HepG2 (cell line): ENCODE measurements around the gene CDK15.

Source experiments
- ATF2 ChIP-seq: sonication (generic); formaldehyde crosslinking; IDR thresholded peaks from 2 replicates; pipeline ENCODE4 v1.4.0; 2020; ENCODE audit warnings: missing genetic modification reagents
- CHD4 ChIP-seq: fragments of 200-600 bp; sonication (generic); IDR thresholded peaks from 2 replicates; pipeline ENCODE4 v1.7.0; 2017; ENCODE audit warnings: mild to moderate bottlenecking, low read length, borderline replicate concordance
- CREB1 ChIP-seq, 2 experiments: fragments of 450-650 bp in 1 of 2; IDR thresholded peaks; 2 replicates each; pipeline ENCODE4 v1.6.1; 2016 to 2017; ENCODE audit warnings: control low read depth in 1 of 2, mild to moderate bottlenecking in 1 of 2, missing compliant biosample characterization in 1 of 2, missing genetic modification characterization in 1 of 2
- CTCF ChIP-seq: sonication (generic); formaldehyde crosslinking; IDR thresholded peaks from 2 replicates; pipeline ENCODE4 v1.5.0; 2020; ENCODE audit warnings: mild to moderate bottlenecking, missing genetic modification reagents, moderate library complexity
- EZH2 ChIP-seq: conservative IDR thresholded peaks from 2 replicates; pipeline ENCODE4 v1.6.1; 2012; ENCODE audit warnings: mild to moderate bottlenecking, low read depth, low read length, moderate library complexity
- HOXD1 ChIP-seq: sonication (generic); formaldehyde crosslinking; IDR thresholded peaks from 2 replicates; pipeline ENCODE4 v1.5.0; 2020; ENCODE audit warnings: missing genetic modification reagents
- NFE2L1 ChIP-seq: sonication (generic); formaldehyde crosslinking; IDR thresholded peaks from 2 replicates; pipeline ENCODE4 v1.4.0; 2020; ENCODE audit warnings: missing genetic modification reagents, mild to moderate bottlenecking, borderline replicate concordance
- RAD21 ChIP-seq: fragments of 450-650 bp; formaldehyde crosslinking; IDR thresholded peaks from 2 replicates; pipeline ENCODE4 v1.5.0; 2020; ENCODE audit warnings: mild to moderate bottlenecking
- RELA ChIP-seq: sonication (generic); formaldehyde crosslinking; IDR thresholded peaks from 2 replicates; pipeline ENCODE4 v1.4.0; 2020; ENCODE audit warnings: missing genetic modification reagents
- SALL2 ChIP-seq: sonication (generic); formaldehyde crosslinking; IDR thresholded peaks from 2 replicates; pipeline ENCODE4 v1.8.1; 2023; ENCODE audit warnings: mild to moderate bottlenecking, missing genetic modification reagents, inconsistent platforms
- ZBTB33 ChIP-seq: sonication (generic); formaldehyde crosslinking; IDR thresholded peaks from 2 replicates; pipeline ENCODE4 v1.4.0; 2020; ENCODE audit warnings: missing genetic modification reagents
- ZNF18 ChIP-seq: sonication (generic); formaldehyde crosslinking; IDR thresholded peaks from 2 replicates; pipeline ENCODE4 v1.8.0; 2022; ENCODE audit warnings: mild to moderate bottlenecking, missing genetic modification reagents; ENCODE audit not compliant: insufficient replicate concordance

DNA sequence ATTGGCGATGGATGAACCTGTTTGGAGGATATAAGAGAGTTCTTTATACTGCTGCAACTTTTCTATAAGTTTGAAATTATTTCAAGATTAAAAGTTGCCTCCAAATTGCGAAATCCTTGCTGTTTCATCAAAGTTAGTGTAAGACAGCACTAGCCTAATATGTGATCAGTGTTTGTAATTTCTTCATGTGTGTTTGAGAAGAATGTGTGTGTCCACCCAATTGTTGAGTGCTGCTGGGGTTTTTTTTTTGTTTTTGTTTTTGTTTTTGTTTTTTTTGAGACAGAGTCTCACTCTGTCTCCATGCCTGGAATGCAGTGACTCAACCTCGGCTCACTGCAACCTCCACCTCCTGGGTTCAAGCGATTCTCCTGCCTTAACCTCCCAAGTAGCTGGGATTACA, 33.4 kb downstream of the CDK15 start:
- no peak for TF ChIP-seq NFE2L1 (CRISPR knock-in tag)
- no peak for TF ChIP-seq ZNF18 (CRISPR knock-in tag)
- no peak for TF ChIP-seq ATF2 (CRISPR knock-in tag)
- TF ChIP-seq CTCF (CRISPR knock-in tag): no peak
- TF ChIP-seq CREB1 (IDR thresholded peaks at IDR 0.05): no peak
- no peak for TF ChIP-seq CREB1 (CRISPR knock-in tag; IDR thresholded peaks at IDR 0.05)
- TF ChIP-seq SALL2 (CRISPR knock-in tag): no peak
- no peak for TF ChIP-seq EZH2
- TF ChIP-seq CHD4: no peak
- no peak for TF ChIP-seq RAD21
- TF ChIP-seq HOXD1: no peak
- TF ChIP-seq ZBTB33 (CRISPR knock-in tag): no peak
- TF ChIP-seq RELA (CRISPR knock-in tag): no peak
